Lower lobe of right lung (tissue), 2 donors: ENCODE data around the gene TOMM20. TPM values are rescaled to one million over a fixed set of nuclear protein-coding genes. Genes with fewer than 3 reads are reported as not detected.

ENCODE experiments used
- ATAC-seq, 2 donors: fragments of 200-7000 bp; cut with Tn5 transposase; one replicate each; pipeline ENCODE4 v1.9.1; 2020 to 2022; ENCODE audit warnings: mild to moderate bottlenecking in 2 of 2, moderate library complexity in 2 of 2
- DNase-seq: peaks from one replicate; pipeline ENCODE4 v3.0.0-alpha.2; 2020
- H3K27ac ChIP-seq: fragments of 200-600 bp; one replicate; pipeline ENCODE4 v1.8.0; 2022
- H3K27me3 ChIP-seq: fragments of 200-600 bp; one replicate; pipeline ENCODE4 v1.8.0; 2022; ENCODE audit warnings: low read depth
- H3K36me3 ChIP-seq: fragments of 200-600 bp; one replicate; pipeline ENCODE4 v1.8.0; 2022; ENCODE audit warnings: mild to moderate bottlenecking
- H3K4me1 ChIP-seq: fragments of 200-600 bp; one replicate; pipeline ENCODE4 v1.8.0; 2022
- H3K4me3 ChIP-seq: fragments of 200-600 bp; one replicate; pipeline ENCODE4 v1.8.0; 2022; ENCODE audit warnings: mild to moderate bottlenecking
- H3K9me3 ChIP-seq: fragments of 200-600 bp; one replicate; pipeline ENCODE4 v1.8.0; 2022
- CTCF ChIP-seq: fragments of 200-600 bp; IDR thresholded peaks from one replicate; pipeline ENCODE4 v1.8.0; 2022; ENCODE audit warnings: antibody characterized with exemption, mild to moderate bottlenecking
- intact Hi-C: fragments of 100-400 bp; cut with DNase I; formaldehyde crosslinking; loops from one replicate; pipeline ENCODE4 v1.11.0; 2022
- total RNA-seq: library from RNA; stranded (reverse); fragmentation: NEBNext Ultra II Directional; extraction: Animal tissue kit (Norgen Biotek cat#: 25700); gene quantifications from one replicate; pipeline ENCODE4 v1.2.1, GENCODE V29; 2021
- donor health status: DM: no; HTN: yes; CAD: no; lungs with severe emphysema.

TOMM20 gene
- total RNA-seq, 1 donor from 2014 or later, result 88.4 TPM

GRCh38 chr1:235145639-235146038 lies 17.0 kb upstream of the TOMM20 start:
- no peaks in the 10 kb centered on the region for H3K9me3 ChIP-seq
- H3K4me1 ChIP-seq, result no peaks in the 10 kb centered on the region
- peaks cover 95% of the 10 kb centered on the region for H3K36me3 ChIP-seq
- no peak for TF ChIP-seq CTCF
- ATAC-seq (no peak), DNase-seq (no peak)
- no peak overlapping the region for H3K4me3 ChIP-seq
- no peak overlapping the region for H3K27ac ChIP-seq
- intact Hi-C loops, result no loop called here
- no peaks in the 10 kb centered on the region for H3K27me3 ChIP-seq

- ATAC-seq, result no peak
- H3K4me1 ChIP-seq, result no peaks in the 10 kb centered on the region
- no peak for DNase-seq
- no peak overlapping the region for H3K27ac ChIP-seq
- intact Hi-C loops, result no loop called here
- no peak overlapping the region for H3K4me3 ChIP-seq
- no peaks in the 10 kb centered on the region for H3K9me3 ChIP-seq
- no peak for TF ChIP-seq CTCF
- peaks cover 93% of the 10 kb centered on the region for H3K36me3 ChIP-seq
- no peaks in the 10 kb centered on the region for H3K27me3 ChIP-seq
These were observed 14.4 kb upstream of the TOMM20 start for GRCh38 chr1:235142991-235143390.

GRCh38 chr1:235139315-235139714 lies 10.7 kb upstream of the TOMM20 start:
- Histone ChIP-seq H3K27ac (no peak overlapping the region), H3K36me3 (peaks cover 93% of the 10 kb centered on the region), H3K4me3 (no peak overlapping the region), H3K27me3 (no peaks in the 10 kb centered on the region), H3K4me1 (no peaks in the 10 kb centered on the region), H3K9me3 (no peaks in the 10 kb centered on the region)
- DNase-seq, result no peak
- ATAC-seq, result no peak
- intact Hi-C loops, result no loop called here
- TF ChIP-seq CTCF, result no peak

- Histone ChIP-seq H3K4me3 (no peak overlapping the region), H3K9me3 (no peaks in the 10 kb centered on the region), H3K36me3 (peaks cover 93% of the 10 kb centered on the region), H3K4me1 (no peaks in the 10 kb centered on the region), H3K27me3 (no peaks in the 10 kb centered on the region), H3K27ac (no peak overlapping the region)
- no peak for TF ChIP-seq CTCF
- intact Hi-C loops, result no loop called here
- ATAC-seq (no peak), DNase-seq (no peak)
These were observed 10.2 kb upstream of the TOMM20 start for GRCh38 chr1:235138821-235139220.

GRCh38 chr1:235136111-235136510 lies 7.5 kb upstream of the TOMM20 start:
- TF ChIP-seq CTCF, result no peak
- H3K27me3 ChIP-seq, result no peaks in the 10 kb centered on the region
- H3K27ac ChIP-seq, result no peak overlapping the region
- H3K36me3 ChIP-seq, result peaks cover 84% of the 10 kb centered on the region
- DNase-seq (no peak), ATAC-seq (no peak)
- H3K4me3 ChIP-seq, result no peak overlapping the region
- H3K9me3 ChIP-seq, result no peaks in the 10 kb centered on the region
- intact Hi-C loops, result no loop called here
- no peaks in the 10 kb centered on the region for H3K4me1 ChIP-seq

- intact Hi-C loops, result no loop called here
- no peak overlapping the region for H3K27ac ChIP-seq
- H3K4me3 ChIP-seq, result no peak overlapping the region
- no peaks in the 10 kb centered on the region for H3K9me3 ChIP-seq
- no peak for ATAC-seq
- no peak for DNase-seq
- no peak for TF ChIP-seq CTCF
- H3K27me3 ChIP-seq, result no peaks in the 10 kb centered on the region
- H3K4me1 ChIP-seq, result peaks cover 4% of the 10 kb centered on the region
- H3K36me3 ChIP-seq, result peaks cover 71% of the 10 kb centered on the region
These were observed 5.5 kb upstream of the TOMM20 start for GRCh38 chr1:235134171-235134570.
